Ishikawa (cell line): ENCODE measurements around the gene SLC49A3.

Experiments used
- CEBPB ChIP-seq: IDR thresholded peaks from 2 replicates; pipeline ENCODE4 v1.6.1; 2012
- CREB1 ChIP-seq: IDR thresholded peaks from 2 replicates; pipeline ENCODE4 v1.6.1; 2012; ENCODE audit warnings: low read depth
- EGR1 ChIP-seq: IDR thresholded peaks from 2 replicates; pipeline ENCODE4 v1.6.1; 2012
- EP300 ChIP-seq: IDR thresholded peaks from 2 replicates; pipeline ENCODE4 v1.6.1; 2012; ENCODE audit warnings: borderline replicate concordance
- NFIC ChIP-seq: IDR thresholded peaks from 2 replicates; pipeline ENCODE4 v1.6.1; 2012
- RAD21 ChIP-seq: IDR thresholded peaks from 2 replicates; pipeline ENCODE4 v1.6.1; 2012; ENCODE audit warnings: low read depth
- TAF1 ChIP-seq: IDR thresholded peaks from 2 replicates; pipeline ENCODE4 v1.6.1; 2012; ENCODE audit warnings: low read depth, mild to moderate bottlenecking
- YY1 ChIP-seq: IDR thresholded peaks from 2 replicates; pipeline ENCODE4 v1.6.1; 2012; ENCODE audit warnings: low read depth
- ZBTB7A ChIP-seq: IDR thresholded peaks from 2 replicates; pipeline ENCODE4 v1.6.1; 2012; ENCODE audit warnings: low read depth
- TF ChIP-seq, protein P1 (sequence below): IDR thresholded peaks from 2 replicates; pipeline ENCODE4 v1.6.1; 2012

DNA sequence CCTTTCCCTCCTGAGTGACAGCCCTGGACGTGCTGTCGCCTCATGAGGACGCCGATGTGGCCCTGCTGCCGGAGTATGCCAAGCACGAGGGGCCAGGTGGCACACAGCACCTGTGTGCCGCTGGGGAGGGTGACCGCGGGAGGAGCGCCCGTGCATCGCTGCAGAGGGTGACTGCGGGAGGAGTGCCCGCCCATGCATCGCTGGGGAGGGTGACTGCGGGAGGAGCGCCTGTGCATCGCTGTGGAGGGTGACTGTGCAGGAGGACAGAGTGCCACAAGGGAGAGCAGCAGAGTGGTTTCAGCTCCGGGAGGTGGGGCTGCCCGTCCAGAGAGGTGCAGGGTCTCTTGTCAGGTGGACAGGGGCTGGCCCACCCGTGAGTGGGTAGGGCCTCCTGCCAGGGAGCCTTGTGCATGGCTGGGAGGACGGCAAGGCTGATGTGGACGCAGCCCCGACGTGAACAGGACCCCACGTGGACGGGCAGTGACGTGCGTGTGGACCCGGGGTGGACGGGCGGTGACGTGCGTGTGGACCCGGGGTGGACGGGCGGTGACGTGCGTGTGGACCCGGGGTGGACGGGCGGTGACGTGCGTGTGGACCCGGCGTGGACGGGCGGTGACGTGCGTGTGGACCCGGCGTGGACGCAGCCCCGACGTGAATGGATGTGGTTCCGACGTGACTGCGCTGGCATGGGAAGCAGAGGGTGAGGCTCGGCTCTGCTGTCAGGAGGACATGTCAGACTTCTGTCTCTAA, 31.3 kb upstream of the SLC49A3 start:
- no peak for TF ChIP-seq TAF1
- TF ChIP-seq CEBPB = no peak
- no peak for TF ChIP-seq EGR1
- TF ChIP-seq EP300 = no peak
- TF ChIP-seq, protein P1, sequence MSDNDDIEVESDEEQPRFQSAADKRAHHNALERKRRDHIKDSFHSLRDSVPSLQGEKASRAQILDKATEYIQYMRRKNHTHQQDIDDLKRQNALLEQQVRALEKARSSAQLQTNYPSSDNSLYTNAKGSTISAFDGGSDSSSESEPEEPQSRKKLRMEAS = no peak
- TF ChIP-seq YY1 = no peak
- TF ChIP-seq NFIC = no peak
- no peak for TF ChIP-seq ZBTB7A
- no peak for TF ChIP-seq CREB1
- no peak for TF ChIP-seq RAD21
